Progenitor cell of endocrine pancreas (in vitro differentiated cells): Measurements from ENCODE around the gene KCNQ1. TPM values are rescaled to one million over a fixed set of nuclear protein-coding genes. Genes with fewer than 3 reads are reported as not detected.
A peak's percentile ranks its signal among the peaks of the same experiment; 100 is the strongest.

ENCODE experiments used
- DNase-seq: peaks from one replicate; pipeline ENCODE4 v3.0.0; 2021; ENCODE audit warnings: low spot score; ENCODE audit not compliant: unreplicated experiment
- H3K27ac Mint-ChIP-seq: 2 replicates; pipeline ENCODE4 v1.8.0; 2021; ENCODE audit warnings: mild to moderate bottlenecking, moderate library complexity, mixed read lengths
- H3K27me3 Mint-ChIP-seq: 2 replicates; pipeline ENCODE4 v1.8.0; 2021; ENCODE audit warnings: mixed read lengths
- H3K36me3 Mint-ChIP-seq: 2 replicates; pipeline ENCODE4 v1.8.0; 2022; ENCODE audit warnings: mixed read lengths; ENCODE audit not compliant: insufficient read depth
- H3K4me1 Mint-ChIP-seq: 2 replicates; pipeline ENCODE4 v1.8.0; 2021; ENCODE audit warnings: low read depth, mixed read lengths
- H3K4me3 Mint-ChIP-seq: 2 replicates; pipeline ENCODE4 v1.8.0; 2021; ENCODE audit warnings: low read depth, mild to moderate bottlenecking, moderate library complexity, mixed read lengths
- H3K9me3 Mint-ChIP-seq: 2 replicates; pipeline ENCODE4 v1.8.0; 2021; ENCODE audit warnings: low read depth, mixed read lengths
- total RNA-seq: library from RNA; stranded (reverse); gene quantifications from 2 replicates; pipeline ENCODE4 v1.2.1, GENCODE V29; 2021
- TF ChIP-seq, protein P1 (sequence below): fragments of 200-600 bp; sonication (generic); IDR thresholded peaks from one replicate; pipeline ENCODE4 v1.5.0; 2021; ENCODE audit warnings: antibody characterized with exemption, mild to moderate bottlenecking; ENCODE audit not compliant: unreplicated experiment

KCNQ1 gene
- total RNA-seq, 1 donor from 2014 or later, result 3.3 TPM

GRCh38 chr11:2869134-2869526, 424.3 kb downstream of the KCNQ1 start:
- H3K27me3 Mint-ChIP-seq, result peaks cover 62% of the 10 kb centered on the region
- TF ChIP-seq, protein P1, sequence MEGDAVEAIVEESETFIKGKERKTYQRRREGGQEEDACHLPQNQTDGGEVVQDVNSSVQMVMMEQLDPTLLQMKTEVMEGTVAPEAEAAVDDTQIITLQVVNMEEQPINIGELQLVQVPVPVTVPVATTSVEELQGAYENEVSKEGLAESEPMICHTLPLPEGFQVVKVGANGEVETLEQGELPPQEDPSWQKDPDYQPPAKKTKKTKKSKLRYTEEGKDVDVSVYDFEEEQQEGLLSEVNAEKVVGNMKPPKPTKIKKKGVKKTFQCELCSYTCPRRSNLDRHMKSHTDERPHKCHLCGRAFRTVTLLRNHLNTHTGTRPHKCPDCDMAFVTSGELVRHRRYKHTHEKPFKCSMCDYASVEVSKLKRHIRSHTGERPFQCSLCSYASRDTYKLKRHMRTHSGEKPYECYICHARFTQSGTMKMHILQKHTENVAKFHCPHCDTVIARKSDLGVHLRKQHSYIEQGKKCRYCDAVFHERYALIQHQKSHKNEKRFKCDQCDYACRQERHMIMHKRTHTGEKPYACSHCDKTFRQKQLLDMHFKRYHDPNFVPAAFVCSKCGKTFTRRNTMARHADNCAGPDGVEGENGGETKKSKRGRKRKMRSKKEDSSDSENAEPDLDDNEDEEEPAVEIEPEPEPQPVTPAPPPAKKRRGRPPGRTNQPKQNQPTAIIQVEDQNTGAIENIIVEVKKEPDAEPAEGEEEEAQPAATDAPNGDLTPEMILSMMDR, result no peak
- H3K27ac Mint-ChIP-seq, result no peak overlapping the region
- peaks cover 1% of the 10 kb centered on the region for H3K36me3 Mint-ChIP-seq
- H3K9me3 Mint-ChIP-seq, result no peaks in the 10 kb centered on the region
- DNase-seq, result no peak
- H3K4me3 Mint-ChIP-seq, result no peak overlapping the region
- H3K4me1 Mint-ChIP-seq, result no peaks in the 10 kb centered on the region

GRCh38 chr11:2869561-2870427, 425.0 kb downstream of the KCNQ1 start:
- H3K36me3 Mint-ChIP-seq, result peaks cover 1% of the 10 kb centered on the region
- no peaks in the 10 kb centered on the region for H3K9me3 Mint-ChIP-seq
- TF ChIP-seq, protein P1, result no peak
- peaks cover 56% of the 10 kb centered on the region for H3K27me3 Mint-ChIP-seq
- H3K27ac Mint-ChIP-seq, result no peak overlapping the region
- no peak overlapping the region for H3K4me3 Mint-ChIP-seq
- no peaks in the 10 kb centered on the region for H3K4me1 Mint-ChIP-seq
- DNase-seq, result no peak

DNA sequence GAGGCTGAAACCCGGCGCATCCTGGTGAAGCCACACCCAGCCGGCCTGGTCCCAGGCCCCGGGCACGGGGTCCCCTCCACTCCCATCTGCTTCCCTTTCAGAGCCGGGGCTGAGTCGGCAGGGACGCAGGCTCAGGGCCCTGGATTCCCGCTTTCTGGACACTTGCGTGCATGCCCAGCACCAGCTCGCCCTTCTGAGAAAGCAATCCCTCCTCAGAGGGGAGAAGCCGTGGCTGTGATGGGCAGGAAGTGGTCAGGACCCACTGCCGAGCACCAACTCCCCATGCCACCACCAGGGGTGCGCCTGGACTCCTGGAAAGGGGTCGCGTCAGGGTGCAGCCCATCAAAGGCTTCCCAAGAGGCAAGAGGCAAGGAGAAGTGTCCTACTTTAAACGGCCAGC, 425.7 kb downstream of the KCNQ1 start:
- H3K27ac Mint-ChIP-seq, result no peak overlapping the region
- peaks cover 1% of the 10 kb centered on the region for H3K36me3 Mint-ChIP-seq
- TF ChIP-seq, protein P1, result peak; percentile 16
- DNase-seq, result no peak
- peaks cover 56% of the 10 kb centered on the region for H3K27me3 Mint-ChIP-seq
- no peaks in the 10 kb centered on the region for H3K4me1 Mint-ChIP-seq
- H3K4me3 Mint-ChIP-seq, result no peak overlapping the region
- H3K9me3 Mint-ChIP-seq, result no peaks in the 10 kb centered on the region

DNA sequence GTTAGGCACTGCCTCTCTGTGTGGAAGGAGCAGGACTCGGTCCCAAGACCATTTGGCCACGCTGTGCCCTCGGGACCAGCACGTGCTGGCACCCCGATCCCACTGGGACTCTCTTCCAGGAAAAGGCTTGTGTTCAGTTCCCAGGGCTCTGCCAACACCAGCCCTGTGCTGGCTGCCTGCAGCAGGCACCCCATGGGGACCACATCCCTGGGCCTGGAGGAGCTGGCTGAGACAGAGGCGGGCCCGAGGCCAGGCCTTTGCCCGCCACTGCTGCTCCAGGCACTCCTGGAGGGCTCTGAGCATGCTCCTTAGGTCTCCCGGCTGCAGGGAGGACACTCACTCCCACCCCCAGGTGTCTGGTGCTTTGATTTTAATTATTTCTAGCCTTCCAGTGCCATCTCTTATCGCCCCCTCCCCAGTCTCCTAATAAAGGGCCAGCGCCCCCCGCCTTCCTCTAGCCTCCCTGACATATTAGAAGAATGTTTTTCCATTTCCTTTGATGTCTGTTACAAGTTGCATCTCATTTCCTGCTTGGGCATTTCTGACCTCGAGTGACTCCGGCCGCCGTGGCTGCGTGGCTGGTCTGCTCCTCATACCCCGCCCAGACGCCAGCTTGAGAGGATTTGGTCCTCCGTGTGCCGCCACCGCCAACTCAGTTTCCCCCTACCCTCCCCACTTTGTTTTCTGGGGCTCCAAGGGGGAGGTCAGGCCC, 426.3 kb downstream of the KCNQ1 start:
- H3K4me3 Mint-ChIP-seq, result no peak overlapping the region
- peaks cover 1% of the 10 kb centered on the region for H3K36me3 Mint-ChIP-seq
- no peaks in the 10 kb centered on the region for H3K9me3 Mint-ChIP-seq
- DNase-seq, result no peak
- no peaks in the 10 kb centered on the region for H3K4me1 Mint-ChIP-seq
- H3K27me3 Mint-ChIP-seq, result peaks cover 60% of the 10 kb centered on the region
- TF ChIP-seq, protein P1, result no peak
- no peak overlapping the region for H3K27ac Mint-ChIP-seq

GRCh38 chr11:2874963-2875362, 430.2 kb downstream of the KCNQ1 start:
- no peaks in the 10 kb centered on the region for H3K9me3 Mint-ChIP-seq
- H3K4me3 Mint-ChIP-seq, result no peak overlapping the region
- no peak for DNase-seq
- H3K27me3 Mint-ChIP-seq, result peaks cover 39% of the 10 kb centered on the region
- TF ChIP-seq, protein P1, result no peak
- H3K4me1 Mint-ChIP-seq, result no peaks in the 10 kb centered on the region
- no peak overlapping the region for H3K27ac Mint-ChIP-seq
- H3K36me3 Mint-ChIP-seq, result peaks cover 5% of the 10 kb centered on the region
